Inflammatory macrophage (primary cell): ENCODE measurements around the gene PDE3B.
"Not testable (repeated sequence)": the region's sequence is repeated elsewhere in the genome, so short reads cannot be mapped to it uniquely, and the experiment has no call there.

ENCODE experiments used
- DNase-seq, 2 donors: peaks; one replicate each; pipeline ENCODE4 v3.0.0-alpha.2; 2020 to 2022

Gene PDE3B

DNA sequence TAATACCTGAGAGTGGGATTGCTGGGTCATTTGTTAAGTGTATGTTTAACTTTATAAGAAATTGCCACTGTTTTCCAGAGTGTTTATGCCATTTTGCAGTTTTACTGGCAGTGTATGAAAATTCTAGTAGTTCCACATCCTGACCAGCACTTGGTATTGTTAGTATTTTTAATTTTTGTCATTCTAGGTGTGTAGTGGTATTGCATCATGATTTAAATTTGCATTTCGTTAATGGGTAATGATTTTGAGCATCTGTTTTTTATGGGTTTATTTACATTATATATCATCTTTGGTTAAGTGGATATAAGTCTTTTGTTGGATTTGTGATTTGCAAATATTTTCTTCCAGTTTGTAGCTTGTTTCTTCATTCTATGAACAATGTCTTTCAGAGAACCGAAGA, 34.7 kb downstream of the PDE3B start:
- DNase-seq = no peak

DNA sequence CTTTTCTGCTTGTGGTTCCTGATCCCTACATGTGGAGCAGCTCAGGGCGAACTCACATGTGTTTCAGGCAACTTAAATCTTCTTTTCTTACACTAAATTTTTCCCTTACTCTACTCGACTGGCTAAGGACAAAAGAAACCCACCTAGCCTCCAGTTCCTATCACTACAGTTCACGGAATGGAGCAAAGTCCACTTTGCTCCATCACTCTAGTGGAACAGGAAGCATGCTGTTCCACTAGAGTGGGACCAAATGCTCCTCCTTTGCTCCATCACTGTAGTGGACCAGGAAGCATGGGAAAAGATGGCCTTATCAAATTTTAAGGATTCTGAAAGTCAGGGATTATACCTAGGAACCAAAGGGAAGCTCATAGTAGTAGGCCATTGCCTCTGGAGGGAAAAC, 36.1 kb downstream of the PDE3B start:
- DNase-seq = no peak

DNA sequence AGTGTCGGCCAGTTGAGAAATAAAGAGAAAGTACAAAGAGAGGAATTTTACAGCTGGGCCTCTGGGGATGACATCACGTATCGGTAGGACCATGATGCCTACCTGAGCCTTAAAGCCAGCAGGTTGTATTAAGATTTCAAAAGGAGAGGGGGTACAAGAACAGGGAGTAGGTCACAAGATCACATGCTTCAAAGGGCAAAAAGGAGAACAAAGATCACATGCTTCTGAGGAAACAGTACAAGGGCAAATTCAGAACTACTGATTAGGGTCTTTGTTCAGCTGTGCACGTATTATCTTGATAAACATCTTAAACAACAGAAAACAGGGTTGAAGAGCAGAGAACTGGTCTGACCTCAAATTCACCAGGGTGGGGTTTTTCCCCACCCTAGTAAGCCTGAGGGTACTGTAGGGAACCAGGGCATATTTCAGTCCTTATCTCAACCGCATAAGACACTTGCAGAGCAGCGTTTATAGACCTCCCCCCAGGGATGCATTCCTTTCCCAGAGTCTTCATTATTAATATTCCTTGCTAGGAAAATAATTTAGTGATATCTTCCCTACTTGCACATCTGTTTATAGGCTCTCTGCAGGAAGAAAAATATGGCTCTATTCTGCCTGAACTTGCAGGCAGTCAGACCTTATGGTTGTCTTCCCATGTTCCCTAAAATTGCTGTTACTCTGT, 40.8 kb downstream of the PDE3B start:
- DNase-seq = not testable (repeated sequence)

DNA sequence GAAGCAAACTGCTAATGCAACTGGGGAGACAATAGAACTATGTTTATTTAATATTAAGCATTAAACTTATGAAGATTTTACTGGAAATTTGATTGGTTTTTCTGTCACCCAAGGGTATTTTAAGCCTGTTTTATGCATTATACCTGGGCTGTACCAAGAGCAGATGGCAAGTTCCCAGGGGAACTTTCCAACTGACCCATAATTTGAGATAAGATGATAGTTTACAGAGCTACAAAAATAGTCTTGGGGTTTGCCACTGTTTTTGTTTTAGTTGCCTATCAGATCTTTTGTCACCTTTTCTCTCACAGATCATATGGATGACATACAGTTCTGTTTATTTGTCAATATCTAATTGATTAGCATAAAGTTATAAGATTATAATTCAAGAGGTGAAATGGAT, 43.9 kb downstream of the PDE3B start:
- DNase-seq = no peak

DNA sequence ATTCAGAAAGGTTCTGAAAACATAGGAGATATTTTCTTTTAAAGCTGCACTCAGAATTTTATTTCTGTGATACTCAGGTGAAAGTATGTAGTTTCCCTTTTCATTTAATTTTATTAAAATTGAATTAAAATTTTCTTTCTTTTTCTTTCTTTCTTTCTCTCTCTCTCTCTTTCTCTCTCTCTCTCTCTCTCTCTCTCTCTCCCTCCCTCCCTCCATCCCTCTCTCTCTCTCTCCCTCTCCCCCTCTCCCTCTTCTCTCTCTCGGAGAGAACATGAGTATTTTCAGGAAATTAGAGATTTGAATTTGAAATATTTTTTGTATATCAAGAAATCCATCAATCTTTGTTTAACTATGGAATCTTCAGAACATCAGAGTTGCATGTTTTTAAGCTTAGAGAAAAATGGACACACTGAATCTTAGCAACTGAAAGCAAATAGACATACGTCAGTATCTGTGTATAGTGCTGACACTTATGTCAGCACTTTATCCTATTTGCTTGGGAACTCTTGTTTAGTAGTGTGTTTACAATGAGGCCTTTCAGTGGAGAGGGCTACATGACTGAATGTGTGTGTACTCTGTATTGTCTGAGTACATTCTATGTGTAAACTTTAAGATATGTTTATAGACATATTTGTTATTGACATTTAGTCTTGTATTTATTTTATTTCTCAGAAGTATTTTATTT, 44.5 kb downstream of the PDE3B start:
- no peak for DNase-seq

DNA sequence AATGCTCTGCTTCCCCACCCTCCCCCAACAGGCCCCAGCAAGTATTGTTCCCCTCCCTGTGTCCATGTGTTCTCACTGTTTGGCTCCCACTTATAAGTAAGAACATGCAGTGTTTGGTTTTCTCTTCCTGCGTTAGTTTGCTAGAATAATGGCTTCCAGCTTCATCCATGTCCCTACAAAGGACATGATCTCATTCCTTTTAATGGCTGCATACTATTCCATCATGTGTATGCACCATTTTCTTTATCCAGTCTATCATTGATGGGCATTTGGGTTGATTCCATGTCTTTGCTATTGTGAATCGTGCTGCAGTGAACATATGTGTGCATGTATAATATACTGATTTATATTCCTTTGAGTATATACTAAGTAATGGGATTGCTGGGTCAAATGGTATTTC, 52.1 kb downstream of the PDE3B start:
- DNase-seq = not testable (repeated sequence)

DNA sequence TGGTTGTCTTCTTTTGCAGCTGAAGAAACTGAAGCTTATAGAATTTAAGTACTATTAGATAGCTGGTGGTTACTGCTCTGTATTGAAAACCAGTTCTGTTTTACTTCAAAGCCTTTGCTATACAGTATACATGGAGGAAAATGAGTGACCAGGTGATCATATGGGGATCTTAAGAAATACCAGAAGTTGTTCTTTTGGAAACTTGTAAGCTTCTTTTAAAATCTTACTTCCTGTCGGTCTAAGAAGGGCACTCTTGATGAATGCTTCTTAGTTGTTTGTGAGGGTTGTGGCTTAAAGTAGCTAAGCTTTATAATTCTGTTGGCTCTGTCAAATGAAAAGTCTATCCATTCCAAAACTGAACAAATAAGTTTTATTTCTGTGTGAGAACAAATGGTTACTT, 55.2 kb downstream of the PDE3B start:
- DNase-seq = peak in 1 of 2 donors; percentile 18

DNA sequence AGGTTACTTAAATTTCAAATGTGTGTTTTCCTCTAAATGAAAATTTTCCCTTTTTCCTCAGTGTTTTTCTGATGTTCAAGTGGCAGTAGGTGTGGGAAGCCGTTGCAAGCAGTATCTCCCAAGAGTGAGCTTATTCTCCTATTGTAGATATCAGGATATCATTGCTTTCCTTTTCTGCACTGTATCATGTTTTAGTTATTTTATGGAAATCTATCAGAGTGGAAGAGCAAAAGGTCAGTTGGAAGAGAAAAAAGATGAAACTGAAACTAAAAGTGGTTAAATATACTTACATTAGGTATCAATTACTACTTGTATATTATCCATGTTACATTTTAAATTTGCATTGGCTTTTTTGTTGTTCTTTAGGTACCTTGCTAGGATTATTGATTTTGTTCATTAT, 57.0 kb downstream of the PDE3B start:
- no peak for DNase-seq

DNA sequence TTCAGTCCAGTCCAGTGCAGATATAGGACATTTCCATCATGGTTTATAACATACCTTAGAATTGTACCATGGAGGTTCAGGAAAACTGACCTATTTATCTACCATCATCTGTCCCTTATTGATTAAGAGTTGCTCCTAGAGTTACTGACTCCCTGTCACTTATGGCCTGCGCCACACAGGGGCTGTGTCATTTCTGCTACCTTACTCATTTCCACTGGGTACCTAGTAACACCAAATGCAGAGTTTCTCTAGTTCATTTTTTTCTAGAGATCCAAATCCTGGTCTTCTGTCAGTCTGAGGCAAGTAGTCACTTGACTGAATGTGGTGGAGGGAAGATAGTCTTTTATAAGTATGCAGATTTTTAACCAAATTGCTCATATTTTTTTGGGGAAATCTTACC, 59.2 kb downstream of the PDE3B start:
- no peak for DNase-seq

DNA sequence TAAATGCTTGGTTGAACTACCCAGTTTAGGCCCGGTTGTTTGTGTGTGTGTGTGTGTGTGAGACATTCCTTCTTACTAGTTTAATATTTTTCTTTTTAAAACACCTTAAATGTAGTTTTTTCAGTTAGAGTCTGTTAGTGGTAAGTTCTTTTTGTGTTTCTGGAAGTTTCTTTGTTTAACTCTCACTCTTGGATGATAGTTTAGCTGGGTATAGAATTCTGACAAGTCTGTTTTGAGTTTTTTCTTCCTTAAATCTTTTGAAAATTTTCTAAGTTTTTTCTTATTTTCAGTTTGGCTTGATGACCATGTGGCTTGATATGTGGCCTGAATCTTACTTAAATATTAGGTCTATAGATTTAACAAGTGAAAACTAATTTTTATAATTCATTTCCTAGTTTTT, 60.1 kb downstream of the PDE3B start:
- no peak for DNase-seq

DNA sequence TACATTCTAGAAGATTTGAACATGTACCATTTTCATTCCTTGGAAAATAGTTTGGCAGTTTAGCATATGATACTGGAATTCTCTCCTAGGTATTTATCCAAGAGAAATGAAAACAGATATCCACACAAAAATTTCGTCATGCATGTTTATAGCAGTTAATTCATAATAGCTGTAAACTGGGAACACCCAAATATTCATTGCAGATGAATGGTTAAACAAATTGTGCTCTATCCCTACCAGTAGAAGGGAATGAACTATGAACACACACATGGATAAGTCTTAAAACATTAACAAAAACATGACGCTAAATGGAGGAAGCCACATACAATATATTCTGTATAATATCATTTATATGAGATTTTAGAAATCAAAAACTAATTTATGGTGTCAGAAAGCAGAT, 61.5 kb downstream of the PDE3B start:
- DNase-seq = no peak

DNA sequence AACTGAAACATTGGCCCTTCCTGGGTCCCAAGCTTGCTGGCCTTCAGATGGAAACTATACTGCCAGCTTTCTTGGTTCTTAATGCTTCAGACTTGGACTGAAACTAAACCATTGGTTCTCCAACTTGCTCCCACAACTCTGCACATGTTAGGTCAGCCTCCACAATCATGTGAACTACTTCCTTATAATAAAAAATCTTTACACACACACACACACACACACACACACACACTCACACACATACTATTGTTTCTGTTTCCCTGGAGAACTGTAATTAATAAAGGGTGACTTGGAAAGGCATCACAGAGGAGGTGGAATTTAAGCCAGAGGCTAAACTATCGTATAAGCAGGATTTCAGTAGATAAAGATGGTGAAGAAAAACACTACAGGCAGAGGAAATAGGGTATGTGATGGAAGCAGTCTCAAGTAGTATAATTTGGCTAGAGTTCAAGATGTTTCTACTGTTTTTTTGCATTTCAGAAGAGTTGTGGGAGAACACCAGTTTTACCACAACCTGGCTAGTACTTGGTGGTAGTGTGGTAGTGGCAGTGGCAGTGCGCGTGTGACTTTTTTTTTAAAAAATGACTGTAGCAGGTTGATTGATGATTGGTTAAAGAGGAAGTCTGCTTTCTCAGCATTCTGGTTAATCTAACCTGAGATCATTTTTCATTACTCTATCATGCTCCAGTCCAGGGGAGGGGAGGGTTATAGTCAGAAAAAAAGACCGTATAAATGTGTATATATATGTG, 70.1 kb downstream of the PDE3B start:
- DNase-seq = peak; percentile 67 to 71

DNA sequence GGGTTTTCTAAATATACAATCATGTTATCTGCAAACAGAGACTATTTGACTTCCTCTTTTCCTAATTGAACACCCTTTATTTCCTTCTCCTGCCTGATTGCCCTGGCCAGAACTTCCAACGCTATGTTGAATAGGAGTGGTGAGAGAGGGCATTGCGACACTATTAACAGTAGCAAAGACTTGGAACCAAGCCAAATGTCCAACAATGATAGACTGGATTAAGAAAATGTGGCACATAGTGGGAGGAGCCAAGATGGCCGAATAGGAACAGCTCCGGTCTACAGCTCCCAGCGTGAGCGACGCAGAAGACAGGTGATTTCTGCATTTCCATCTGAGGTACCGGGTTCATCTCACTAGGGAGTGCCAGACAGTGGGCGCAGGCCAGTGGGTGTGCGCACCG, 72.1 kb downstream of the PDE3B start:
- DNase-seq = not testable (repeated sequence)

DNA sequence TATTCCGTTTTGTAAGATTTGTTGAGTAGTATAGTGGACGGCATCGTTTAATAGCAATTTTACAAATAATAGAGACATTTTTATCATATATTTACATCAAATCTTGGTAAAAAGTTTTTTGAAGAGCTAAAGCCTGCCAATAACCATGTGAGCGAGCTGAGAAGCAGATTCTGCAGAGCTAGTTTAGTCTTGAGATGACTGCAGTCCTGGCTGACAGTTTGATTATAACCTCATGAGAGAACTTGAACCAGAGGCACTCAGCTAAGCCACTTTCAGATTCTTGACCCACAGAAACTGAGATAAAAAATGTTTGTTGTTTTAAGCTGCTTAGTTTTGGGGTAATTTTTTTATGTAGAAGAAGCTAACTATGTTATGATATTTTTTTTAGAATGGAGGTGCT, 78.9 kb downstream of the PDE3B start:
- DNase-seq = no peak

DNA sequence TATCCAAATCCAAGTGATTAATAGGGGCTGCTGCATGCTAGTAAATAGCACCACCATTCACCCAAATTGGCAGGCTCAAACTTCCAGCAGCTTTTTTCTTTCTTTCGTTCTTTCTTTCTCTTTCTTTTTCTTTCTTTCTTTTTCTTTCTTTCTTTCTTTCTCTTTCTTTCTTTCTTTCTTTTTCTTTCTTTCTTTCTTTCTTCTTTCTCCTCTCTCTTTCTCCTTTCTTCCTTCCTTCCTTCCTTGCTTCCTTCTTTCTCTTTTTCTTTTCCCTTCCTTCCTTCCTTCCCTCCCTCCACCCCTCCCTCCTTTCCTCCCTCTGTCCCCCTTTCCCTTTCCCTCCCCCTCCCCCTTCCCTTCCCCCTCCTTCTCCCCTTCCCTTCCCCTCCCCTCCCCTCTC, 81.5 kb downstream of the PDE3B start:
- DNase-seq = no peak

DNA sequence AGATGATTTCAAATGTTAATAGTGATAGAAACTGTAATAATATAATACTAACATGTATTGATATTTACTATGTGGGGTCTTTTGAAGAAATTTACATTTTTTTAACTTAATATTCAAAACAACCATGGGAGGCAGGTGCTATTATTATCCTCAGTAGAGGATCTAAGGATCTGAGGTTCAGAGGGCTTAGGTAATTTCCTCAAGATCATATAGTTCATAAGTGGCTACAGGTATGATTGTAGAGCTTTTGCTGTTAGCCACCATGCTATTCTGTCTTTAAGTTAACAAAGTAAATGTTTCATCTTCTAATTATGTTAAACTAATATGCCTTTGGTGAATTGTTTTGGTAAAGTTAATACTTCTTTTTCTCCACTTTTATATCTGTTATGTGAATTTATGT, 83.6 kb downstream of the PDE3B start:
- no peak for DNase-seq

DNA sequence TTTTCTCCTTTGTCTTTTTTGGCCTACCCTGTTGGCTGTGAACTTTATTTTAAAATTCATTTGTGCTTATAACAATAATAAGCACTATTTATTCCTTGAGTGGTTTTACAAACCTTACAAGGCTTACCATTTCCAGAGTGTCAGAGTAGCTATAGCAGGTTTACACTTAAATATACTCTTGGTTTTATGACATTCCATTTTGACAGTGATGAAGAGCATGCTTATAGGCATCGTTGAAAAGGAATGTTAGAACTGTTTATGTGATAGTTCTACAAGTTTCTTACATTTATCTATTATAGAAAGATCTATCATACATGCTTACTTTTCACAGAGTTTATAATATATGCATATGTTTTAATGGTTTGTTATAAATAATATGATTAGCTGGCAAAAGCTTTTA, 84.1 kb downstream of the PDE3B start:
- no peak for DNase-seq

DNA sequence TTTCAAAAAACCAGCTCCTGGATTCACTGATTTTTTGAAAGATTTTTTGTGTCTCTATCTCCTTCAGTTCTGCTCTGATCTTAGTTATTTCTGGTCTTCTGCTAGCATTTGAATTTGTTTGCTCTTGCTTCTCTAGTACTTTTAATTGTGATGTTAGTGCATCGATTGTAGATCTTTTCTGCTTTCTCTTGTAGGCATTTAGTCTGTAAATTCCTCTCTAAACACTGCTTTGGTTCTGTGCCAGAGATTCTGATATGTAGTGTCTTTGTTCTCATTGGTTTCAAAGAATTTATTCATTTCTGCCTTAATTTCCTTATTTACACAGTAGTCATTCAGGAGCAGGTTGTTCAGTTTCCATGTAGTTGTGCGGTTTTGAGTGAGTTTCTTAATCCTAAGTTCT, 96.9 kb downstream of the PDE3B start:
- not testable (repeated sequence) for DNase-seq

DNA sequence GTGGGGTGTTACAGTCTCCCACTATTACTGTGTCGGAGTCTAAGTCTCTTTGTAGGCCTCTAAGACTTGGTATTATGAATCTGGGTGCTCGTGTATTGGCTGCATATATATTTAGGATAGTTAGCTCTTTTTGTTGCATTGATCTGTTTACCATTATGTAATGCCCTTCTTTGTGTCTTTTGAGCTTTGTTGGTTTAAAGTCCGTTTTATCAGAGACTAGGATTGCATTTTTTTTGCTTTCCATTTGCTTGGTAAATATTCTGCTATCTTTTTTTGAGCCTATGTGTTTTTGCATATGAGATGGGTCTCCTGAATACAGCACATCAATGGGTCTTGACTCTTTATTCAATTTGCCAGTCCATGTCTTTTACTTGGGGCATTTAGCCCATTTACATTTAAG, 97.6 kb downstream of the PDE3B start:
- no peak for DNase-seq

DNA sequence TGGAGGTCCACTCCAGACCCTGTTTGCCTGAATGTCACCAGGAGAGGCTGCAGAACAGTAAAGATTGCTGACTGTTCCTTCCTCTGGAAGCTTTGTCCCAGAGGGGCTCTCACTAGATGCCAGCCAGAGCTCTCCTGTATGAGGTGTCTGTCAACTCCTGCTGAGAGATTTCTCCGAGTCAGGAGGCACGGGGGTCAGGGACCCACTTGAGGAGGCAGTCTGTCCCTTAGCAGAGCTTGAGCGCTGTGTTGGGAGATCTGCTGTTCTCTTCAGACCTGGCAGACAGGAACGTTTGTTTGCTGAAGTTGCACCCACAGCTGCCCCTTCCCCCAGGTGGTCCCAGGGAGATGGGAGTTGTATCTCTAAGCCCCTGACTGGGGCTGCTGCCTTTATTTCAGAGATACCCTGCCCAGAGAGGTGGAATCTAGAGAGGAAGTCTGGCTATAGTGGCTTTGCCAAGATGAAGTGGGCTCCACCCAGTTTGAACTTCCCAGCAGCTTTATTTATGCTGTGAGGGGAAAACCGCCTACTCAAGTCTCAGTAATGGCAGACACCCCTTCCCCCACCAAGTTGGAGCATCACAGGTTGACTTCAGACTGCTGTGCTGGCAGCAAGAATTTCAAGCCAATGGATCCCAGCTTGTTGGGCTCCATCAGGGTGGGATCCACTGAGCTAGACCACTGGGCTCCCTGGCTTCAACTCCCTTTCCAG, 99.4 kb downstream of the PDE3B start:
- DNase-seq = no peak

DNA sequence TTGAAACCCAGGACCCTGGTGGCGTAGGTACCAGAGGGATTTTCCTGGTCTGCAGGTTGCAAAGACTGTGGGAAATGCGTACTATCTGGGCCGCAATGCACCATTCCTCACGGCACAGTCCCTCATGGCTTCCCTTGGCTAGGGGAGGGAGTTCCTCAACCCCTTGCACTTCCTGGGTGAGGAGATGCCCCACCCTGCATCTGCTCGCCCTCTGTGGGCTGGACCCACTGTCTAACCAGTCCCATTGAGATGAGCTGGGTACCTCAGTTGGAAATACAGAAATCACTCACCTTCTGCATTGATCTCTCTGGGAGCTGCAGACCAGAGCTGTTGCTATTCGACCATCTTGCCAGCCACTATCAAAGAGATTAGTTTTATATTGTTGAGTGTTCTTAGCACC, 100.1 kb downstream of the PDE3B start:
- not testable (repeated sequence) for DNase-seq

DNA sequence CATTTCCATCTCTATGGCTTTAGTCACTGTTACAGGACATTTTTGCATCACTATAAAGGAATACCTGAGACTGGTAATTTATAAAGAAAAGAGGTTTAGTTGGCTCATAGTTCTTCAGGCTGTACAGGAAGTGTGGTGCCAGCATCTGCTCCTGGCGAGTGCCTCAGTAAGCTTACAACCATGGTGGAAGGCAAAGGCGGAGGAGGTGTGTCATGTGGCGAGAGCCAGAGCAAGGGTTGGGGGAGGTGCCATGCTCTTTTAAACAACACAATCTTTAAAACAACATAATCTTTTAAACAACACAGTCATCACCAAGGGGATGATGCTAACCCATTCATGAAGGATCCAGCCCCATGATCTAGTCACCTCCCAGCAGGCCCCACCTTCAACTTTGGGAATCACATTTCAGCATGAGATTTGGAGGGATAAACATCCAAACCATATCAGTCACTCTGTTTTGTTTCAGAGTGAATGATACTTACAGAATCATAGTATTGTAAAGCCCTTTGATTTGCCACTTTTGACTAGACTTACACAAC, 103.3 kb downstream of the PDE3B start:
- DNase-seq = no peak

DNA sequence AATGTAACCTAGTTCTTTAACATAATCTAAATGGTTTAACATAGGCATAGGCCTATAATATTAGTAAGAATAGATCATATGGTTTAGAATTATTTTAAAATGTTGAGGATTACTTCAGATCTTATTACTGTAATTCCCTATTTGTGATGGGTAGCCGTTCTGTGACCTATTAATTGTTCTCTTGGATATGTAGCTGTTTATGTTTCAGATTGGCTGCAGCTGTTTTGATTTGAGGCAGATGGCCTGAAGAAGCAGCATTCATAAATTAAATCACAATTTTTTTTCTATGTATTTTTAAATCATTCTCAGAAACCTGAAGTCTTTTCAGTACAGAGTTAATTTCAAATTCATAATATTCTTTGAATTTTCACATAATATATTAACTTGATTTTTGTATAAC, 104.5 kb downstream of the PDE3B start:
- no peak for DNase-seq
